HepG2 (cell line): ENCODE results near the gene HEXIM1. TPM values are rescaled to one million over a fixed set of nuclear protein-coding genes. Genes with fewer than 3 reads are reported as not detected.
A peak's percentile ranks its signal among the peaks of the same experiment; 100 is the strongest.

ENCODE experiments used
- BRF2 ChIP-seq: sonication (generic); formaldehyde crosslinking; IDR thresholded peaks from 2 replicates; pipeline ENCODE4 v1.8.1; 2022; ENCODE audit warnings: mild to moderate bottlenecking, missing genetic modification reagents
- E2F2 ChIP-seq: sonication (generic); formaldehyde crosslinking; IDR thresholded peaks from 2 replicates; pipeline ENCODE4 v1.4.0; 2020; ENCODE audit warnings: missing genetic modification reagents, borderline replicate concordance
- GLI4 ChIP-seq: sonication (generic); formaldehyde crosslinking; IDR thresholded peaks from 2 replicates; pipeline ENCODE4 v1.5.1; 2020; ENCODE audit warnings: missing genetic modification reagents, mild to moderate bottlenecking, moderate library complexity, borderline replicate concordance
- ISL2 ChIP-seq: sonication (generic); formaldehyde crosslinking; IDR thresholded peaks from 2 replicates; pipeline ENCODE4 v1.5.0; 2020; ENCODE audit warnings: missing genetic modification reagents
- KDM2A ChIP-seq: sonication (generic); formaldehyde crosslinking; IDR thresholded peaks from 2 replicates; pipeline ENCODE4 v1.4.0; 2020; ENCODE audit warnings: low read depth, missing genetic modification reagents, borderline replicate concordance
- KLF12 ChIP-seq: sonication (generic); formaldehyde crosslinking; IDR thresholded peaks from 2 replicates; pipeline ENCODE4 v1.4.0; 2020; ENCODE audit warnings: missing genetic modification reagents, borderline replicate concordance
- NR0B2 ChIP-seq: sonication (generic); formaldehyde crosslinking; IDR thresholded peaks from 2 replicates; pipeline ENCODE4 v1.4.0; 2020; ENCODE audit warnings: mild to moderate bottlenecking, missing genetic modification reagents
- NR1H2 ChIP-seq: sonication (generic); formaldehyde crosslinking; IDR thresholded peaks from 2 replicates; pipeline ENCODE4 v1.8.1; 2022; ENCODE audit warnings: low read depth, missing genetic modification reagents, borderline replicate concordance
- PHB2 ChIP-seq: fragments of 450-650 bp; IDR thresholded peaks from 2 replicates; pipeline ENCODE4 v1.6.1; 2018; ENCODE audit not compliant: partially characterized antibody
- SIX4 ChIP-seq: sonication (generic); formaldehyde crosslinking; IDR thresholded peaks from 2 replicates; pipeline ENCODE4 v1.4.0; 2020; ENCODE audit warnings: missing genetic modification reagents
- TARDBP ChIP-seq: sonication (generic); formaldehyde crosslinking; IDR thresholded peaks from 2 replicates; pipeline ENCODE4 v1.8.0; 2022; ENCODE audit warnings: mild to moderate bottlenecking, missing genetic modification reagents
- ZNF224 ChIP-seq: sonication (generic); formaldehyde crosslinking; IDR thresholded peaks from 2 replicates; pipeline ENCODE4 v1.5.0; 2020; ENCODE audit warnings: mild to moderate bottlenecking, missing genetic modification reagents
- ZNF296 ChIP-seq: sonication (generic); formaldehyde crosslinking; conservative IDR thresholded peaks from 2 replicates; pipeline ENCODE4 v1.5.0; 2020; ENCODE audit warnings: mild to moderate bottlenecking, missing genetic modification reagents
- ZNF30 ChIP-seq: sonication (generic); formaldehyde crosslinking; IDR thresholded peaks from 2 replicates; pipeline ENCODE4 v1.5.0; 2020; ENCODE audit warnings: mild to moderate bottlenecking, missing genetic modification reagents
- ZNF484 ChIP-seq: sonication (generic); formaldehyde crosslinking; IDR thresholded peaks from 2 replicates; pipeline ENCODE4 v1.5.1; 2020; ENCODE audit warnings: mild to moderate bottlenecking, low read depth, missing genetic modification reagents, borderline replicate concordance
- ZNF512 ChIP-seq: sonication (generic); formaldehyde crosslinking; IDR thresholded peaks from 2 replicates; pipeline ENCODE4 v1.4.0; 2020; ENCODE audit warnings: mild to moderate bottlenecking, missing genetic modification reagents
- ZNF563 ChIP-seq: sonication (generic); formaldehyde crosslinking; IDR thresholded peaks from 2 replicates; pipeline ENCODE4 v1.8.0; 2022; ENCODE audit warnings: mild to moderate bottlenecking, moderate library complexity, missing genetic modification reagents
- ZNF747 ChIP-seq: sonication (generic); formaldehyde crosslinking; IDR thresholded peaks from 2 replicates; pipeline ENCODE4 v1.8.1; 2023; ENCODE audit warnings: missing genetic modification reagents, mild to moderate bottlenecking, borderline replicate concordance
- ZNF800 ChIP-seq: sonication (generic); formaldehyde crosslinking; IDR thresholded peaks from 2 replicates; pipeline ENCODE4 v1.4.0; 2020; ENCODE audit warnings: missing genetic modification reagents
- polyA plus RNA-seq, 8 experiments: library from polyadenylated mRNA; depleted of rRNA in 3 of 8; stranded (reverse) in 7 of 8; unstranded in 1 of 8; fragments of >200 nt; fragmentation: Illumina TruSeq in 4 of 8; extraction: Trizol in 4 of 8; gene quantifications; 2 replicates each; pipeline versions ENCODE4 v1.2.1 to v1.2.3, GENCODE V29; 2011 to 2016; ENCODE audit warnings: low read depth in 4 of 8, missing spikeins in 1 of 8, mixed read lengths in 1 of 8; ENCODE audit not compliant: insufficient read depth in 1 of 8
- total RNA-seq, 5 experiments: library from RNA; depleted of rRNA; stranded (reverse); fragments of >200 nt; fragmentation: Illumina TruSeq; extraction: Trizol; gene quantifications; 2 replicates each; pipeline ENCODE4 v1.2.3, GENCODE V29; 2016; ENCODE audit warnings: low read depth in 1 of 5
- TF ChIP-seq, protein P1 (sequence below): IDR thresholded peaks from 2 replicates; pipeline ENCODE4 v1.6.1; 2016; ENCODE audit warnings: control low read depth

Gene HEXIM1
- total and polyA plus RNA-seq, 2 of the 13 experiments (the other 11 are each of a cell fraction or from before 2014, with no cell fraction given), result 10.5 to 16.6 TPM

- TF ChIP-seq, protein P1, sequence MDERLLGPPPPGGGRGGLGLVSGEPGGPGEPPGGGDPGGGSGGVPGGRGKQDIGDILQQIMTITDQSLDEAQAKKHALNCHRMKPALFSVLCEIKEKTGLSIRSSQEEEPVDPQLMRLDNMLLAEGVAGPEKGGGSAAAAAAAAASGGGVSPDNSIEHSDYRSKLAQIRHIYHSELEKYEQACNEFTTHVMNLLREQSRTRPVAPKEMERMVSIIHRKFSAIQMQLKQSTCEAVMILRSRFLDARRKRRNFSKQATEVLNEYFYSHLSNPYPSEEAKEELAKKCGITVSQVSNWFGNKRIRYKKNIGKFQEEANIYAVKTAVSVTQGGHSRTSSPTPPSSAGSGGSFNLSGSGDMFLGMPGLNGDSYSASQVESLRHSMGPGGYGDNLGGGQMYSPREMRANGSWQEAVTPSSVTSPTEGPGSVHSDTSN (CRISPR knock-in tag), result no peak
- TF ChIP-seq E2F2 (CRISPR knock-in tag) (no peak), NR0B2 (no peak), KLF12 (no peak), ZNF563 (CRISPR knock-in tag) (no peak; the same call in 1 of the 2 replicates), ZNF512 (CRISPR knock-in tag) (no peak; the same call in 1 of the 2 replicates), KDM2A (CRISPR knock-in tag) (peak; percentile 17; the same call in 1 of the 2 replicates), TARDBP (CRISPR knock-in tag) (peak; percentile 77; the same call in 1 of the 2 replicates), ZNF484 (CRISPR knock-in tag) (no peak), NR1H2 (CRISPR knock-in tag) (no peak), ISL2 (CRISPR knock-in tag) (peak; percentile 62; the same call in 1 of the 2 replicates), ZNF224 (CRISPR knock-in tag) (no peak), SIX4 (CRISPR knock-in tag) (no peak), ZNF296 (CRISPR knock-in tag) (no peak; the same call in 1 of the 2 replicates), BRF2 (CRISPR knock-in tag) (0 out of 2 replicates have a peak, but pooled peaks have one; percentile 11), ZNF30 (CRISPR knock-in tag) (no peak), ZNF747 (CRISPR knock-in tag) (peak; percentile 42; the same call in 1 of the 2 replicates), GLI4 (CRISPR knock-in tag) (peak; percentile 79; the same call in 1 of the 2 replicates), PHB2 (no peak), ZNF800 (CRISPR knock-in tag) (0 out of 2 replicates have a peak, but pooled peaks have one; percentile 31)
These were observed 878 bp downstream of the HEXIM1 start (continued) for GRCh38 chr17:45149037-45149668.
